Activated CD4-positive, alpha-beta T cell treated with anti-CD3 and anti-CD28 coated beads, Interleukin-2, amount 10 ng/mL, durations not matched to agents 7 days and 5 days (primary cell): Measurements from ENCODE around the gene ZNF749. TPM values are rescaled to one million over a fixed set of nuclear protein-coding genes. Genes with fewer than 3 reads are reported as not detected.
A peak's percentile ranks its signal among the peaks of the same experiment; 100 is the strongest.

Experiments used
- CTCF ChIA-PET: fragments of 350-600 bp; sonication (Branson Sonifier 250); formaldehyde crosslinking; loops from one replicate; lab custom pipeline; 2021; ENCODE audit warnings: antibody characterized with exemption; lab: Charles Lee
- POLR2A ChIA-PET: fragments of 350-600 bp; sonication (Branson Sonifier 250); formaldehyde crosslinking; loops from one replicate; lab custom pipeline; 2021; ENCODE audit warnings: antibody characterized with exemption; lab: Charles Lee
- DNase-seq: peaks from one replicate; pipeline ENCODE4 v3.0.0-alpha.2; 2020
- H3K27ac Mint-ChIP-seq: one replicate; pipeline ENCODE4 v1.8.0; 2021; ENCODE audit warnings: mild to moderate bottlenecking, moderate library complexity, mixed read lengths
- H3K27me3 Mint-ChIP-seq: one replicate; pipeline ENCODE4 v1.8.0; 2021; ENCODE audit warnings: mixed read lengths
- H3K36me3 Mint-ChIP-seq: one replicate; pipeline ENCODE4 v1.8.0; 2021; ENCODE audit warnings: low read depth, mixed read lengths
- H3K4me1 Mint-ChIP-seq: one replicate; pipeline ENCODE4 v1.8.0; 2021; ENCODE audit warnings: mixed read lengths
- H3K4me3 Mint-ChIP-seq: one replicate; pipeline ENCODE4 v1.8.0; 2021; ENCODE audit warnings: mild to moderate bottlenecking, moderate library complexity, mixed read lengths
- H3K9me3 Mint-ChIP-seq: one replicate; pipeline ENCODE4 v1.8.0; 2021; ENCODE audit warnings: mixed read lengths
- total RNA-seq, 2 experiments: library from RNA; stranded (reverse); gene quantifications; one replicate each; pipeline ENCODE4 v1.2.3, GENCODE V29; 2021

The ZNF749 gene
- 10 to 100 TPM; 11.2 to 12.5 TPM for total RNA-seq

- Mint-ChIP-seq H3K27me3 (no peaks in the 10 kb centered on the region), H3K4me3 (peak within 1 kb of the TSS; percentile 96), H3K4me1 (peaks cover 23% of the 10 kb centered on the region), H3K9me3 (peaks cover 46% of the 10 kb centered on the region), H3K36me3 (peaks cover 48% of the 10 kb centered on the region), H3K27ac (peak within 1 kb of the TSS; percentile 93)
- CTCF ChIA-PET: interaction anchor here (0.6 kb wide), 1 partner anchor 90 kb away, joined by 3 read pairs; no protein-coding TSS in a partner anchor
- POLR2A ChIA-PET: interaction anchor here (0.6 kb wide), 1 partner anchor 178 kb away, joined by 4 read pairs; the partner anchor contains the start of gene ZNF134
- DNase-seq: peak; percentile 99
Measured at GRCh38 chr19:57435062-57435978, at the start of gene ZNF749. TSS of gene ZNF749 (plus strand) at chr19:57435325. CDS start at chr19:57435579, 254 bp downstream.

GRCh38 chr19:57389194-57389729 lies 45.9 kb upstream of the ZNF749 start:
- Mint-ChIP-seq H3K4me1 (peaks cover 36% of the 10 kb centered on the region), H3K27me3 (no peaks in the 10 kb centered on the region)

GRCh38 chr19:57389730-57390598 lies 45.2 kb upstream of the ZNF749 start, which contains the start of gene ZNF548:
TSS of gene ZNF548 (plus strand) at chr19:57389854. CDS start at chr19:57390100, 246 bp downstream.
- Mint-ChIP-seq H3K36me3 (peaks cover 60% of the 10 kb centered on the region), H3K27me3 (no peaks in the 10 kb centered on the region), H3K4me3 (peak within 1 kb of the TSS; percentile 91), H3K27ac (peak within 1 kb of the TSS; percentile 93), H3K4me1 (peaks cover 40% of the 10 kb centered on the region), H3K9me3 (peaks cover 38% of the 10 kb centered on the region)
- ChIA-PET POLR2A (interaction anchor here (0.5 kb wide), 1 partner anchor 199 kb away, joined by 4 read pairs; the partner anchor contains the start of gene ZNF264), CTCF (interaction anchor here (0.9 to 1.9 kb wide), 3 partner anchors 27 to 35 kb away, joined by 4 to 5 read pairs (median 5); partner anchors contain the start of genes TRAPPC2B and ZNF547)
- DNase-seq: peak; percentile 96

More at GRCh38 chr19:57389194-57389729, 45.9 kb upstream of the ZNF749 start:
- Mint-ChIP-seq H3K9me3 (peaks cover 33% of the 10 kb centered on the region), H3K4me3 (peak overlapping the region; percentile 91), H3K27ac (peak overlapping the region; percentile 93), H3K36me3 (peaks cover 53% of the 10 kb centered on the region)
- CTCF ChIA-PET: interaction anchor here (0.6 to 1.9 kb wide), 4 partner anchors 18 to 34 kb away, joined by 3 to 5 read pairs (median 4); partner anchors contain the start of genes TRAPPC2B and ZNF547
- DNase-seq: no peak
- POLR2A ChIA-PET: interaction anchor here (0.5 kb wide), 1 partner anchor 198 kb away, joined by 4 read pairs; the partner anchor contains the start of gene ZNF264

- DNase-seq: no peak
- Mint-ChIP-seq H3K36me3 (peaks cover 88% of the 10 kb centered on the region), H3K4me1 (peaks cover 23% of the 10 kb centered on the region), H3K9me3 (peaks cover 59% of the 10 kb centered on the region), H3K27ac (no peak overlapping the region), H3K27me3 (no peaks in the 10 kb centered on the region), H3K4me3 (no peak overlapping the region)
- POLR2A ChIA-PET: no interaction called here
- CTCF ChIA-PET: no interaction called here
Measured at GRCh38 chr19:57395710-57396109, 39.4 kb upstream of the ZNF749 start.

- CTCF ChIA-PET: no interaction called here
- no peak overlapping the region for H3K27ac Mint-ChIP-seq
Measured at GRCh38 chr19:57398868-57399267, 36.3 kb upstream of the ZNF749 start.

GRCh38 chr19:57403737-57404563 lies 31.2 kb upstream of the ZNF749 start:
- ChIA-PET POLR2A (no interaction called here), CTCF (interaction anchor here (0.6 kb wide), 1 partner anchor 13 kb away, joined by 3 read pairs; no protein-coding TSS in a partner anchor)
- H3K9me3 Mint-ChIP-seq: peaks cover 29% of the 10 kb centered on the region

More at GRCh38 chr19:57398868-57399267, 36.3 kb upstream of the ZNF749 start:
- peaks cover 64% of the 10 kb centered on the region for H3K9me3 Mint-ChIP-seq
- H3K36me3 Mint-ChIP-seq: peaks cover 77% of the 10 kb centered on the region
- POLR2A ChIA-PET: no interaction called here
- peaks cover 8% of the 10 kb centered on the region for H3K4me1 Mint-ChIP-seq
- no peak overlapping the region for H3K4me3 Mint-ChIP-seq
- no peak for DNase-seq
- H3K27me3 Mint-ChIP-seq: no peaks in the 10 kb centered on the region

GRCh38 chr19:57406516-57407123 lies 28.5 kb upstream of the ZNF749 start:
- H3K9me3 Mint-ChIP-seq: peaks cover 16% of the 10 kb centered on the region
- H3K4me3 Mint-ChIP-seq: no peak overlapping the region
- no peak overlapping the region for H3K27ac Mint-ChIP-seq
- no peaks in the 10 kb centered on the region for H3K27me3 Mint-ChIP-seq
- ChIA-PET POLR2A (no interaction called here), CTCF (no interaction called here)
- H3K36me3 Mint-ChIP-seq: peaks cover 13% of the 10 kb centered on the region
- DNase-seq: peak; percentile 74
- H3K4me1 Mint-ChIP-seq: peaks cover 22% of the 10 kb centered on the region

More at GRCh38 chr19:57403737-57404563, 31.2 kb upstream of the ZNF749 start:
- Mint-ChIP-seq H3K4me3 (no peak overlapping the region), H3K4me1 (peaks cover 6% of the 10 kb centered on the region), H3K36me3 (peaks cover 28% of the 10 kb centered on the region), H3K27me3 (no peaks in the 10 kb centered on the region), H3K27ac (no peak overlapping the region)
- DNase-seq: no peak

- POLR2A ChIA-PET: no interaction called here
- peaks cover 19% of the 10 kb centered on the region for H3K9me3 Mint-ChIP-seq
- DNase-seq: peak; percentile 96
Measured at GRCh38 chr19:57410877-57411671, 24.1 kb upstream of the ZNF749 start, which contains the start of gene ZNF17. TSS of gene ZNF17 (plus strand) at chr19:57411161. CDS start at chr19:57413616, 2,455 bp downstream.

GRCh38 chr19:57419439-57419838 lies 15.7 kb upstream of the ZNF749 start:
- H3K36me3 Mint-ChIP-seq: peaks cover 74% of the 10 kb centered on the region
- peaks cover 70% of the 10 kb centered on the region for H3K9me3 Mint-ChIP-seq
- no peak overlapping the region for H3K4me3 Mint-ChIP-seq
- no peak for DNase-seq
- POLR2A ChIA-PET: no interaction called here
- CTCF ChIA-PET: no interaction called here
- no peaks in the 10 kb centered on the region for H3K27me3 Mint-ChIP-seq
- H3K27ac Mint-ChIP-seq: no peak overlapping the region
- no peaks in the 10 kb centered on the region for H3K4me1 Mint-ChIP-seq

More at GRCh38 chr19:57410877-57411671, 24.1 kb upstream of the ZNF749 start, which contains the start of gene ZNF17:
- Mint-ChIP-seq H3K36me3 (peaks cover 37% of the 10 kb centered on the region), H3K27me3 (no peaks in the 10 kb centered on the region), H3K4me1 (peaks cover 31% of the 10 kb centered on the region), H3K27ac (peak within 1 kb of the TSS; percentile 87), H3K4me3 (peak within 1 kb of the TSS; percentile 91)
- CTCF ChIA-PET: no interaction called here

- no peaks in the 10 kb centered on the region for H3K4me1 Mint-ChIP-seq
- DNase-seq: no peak
- CTCF ChIA-PET: no interaction called here
- no peaks in the 10 kb centered on the region for H3K27me3 Mint-ChIP-seq
- H3K4me3 Mint-ChIP-seq: no peak overlapping the region
- POLR2A ChIA-PET: no interaction called here
- no peak overlapping the region for H3K27ac Mint-ChIP-seq
- peaks cover 58% of the 10 kb centered on the region for H3K36me3 Mint-ChIP-seq
- H3K9me3 Mint-ChIP-seq: peaks cover 63% of the 10 kb centered on the region
Measured at GRCh38 chr19:57421037-57421436, 14.1 kb upstream of the ZNF749 start.
